WTC11 (cell line): Measurements from ENCODE around the gene HDAC10.

Experiments
- CREB1 ChIP-seq: sonication (generic); formaldehyde crosslinking; IDR thresholded peaks from 2 replicates; pipeline ENCODE4 v1.8.0; 2023; ENCODE audit warnings: mild to moderate bottlenecking, missing genetic modification reagents
- CTCF ChIP-seq: fragments of 200-600 bp; IDR thresholded peaks from 2 replicates; pipeline ENCODE4 v1.8.0; 2022; ENCODE audit warnings: antibody characterized with exemption
- ESRRA ChIP-seq: sonication (generic); formaldehyde crosslinking; IDR thresholded peaks from 2 replicates; pipeline ENCODE4 v1.8.1; 2022; ENCODE audit warnings: mild to moderate bottlenecking, missing genetic modification reagents, borderline replicate concordance
- IRF1 ChIP-seq: sonication (generic); formaldehyde crosslinking; IDR thresholded peaks from 2 replicates; pipeline ENCODE4 v1.8.0; 2023; ENCODE audit warnings: missing genetic modification reagents
- JUN ChIP-seq: sonication (generic); formaldehyde crosslinking; IDR thresholded peaks from 2 replicates; pipeline ENCODE4 v1.8.0; 2023; ENCODE audit warnings: mild to moderate bottlenecking, missing genetic modification reagents
- MYBL2 ChIP-seq: sonication (generic); formaldehyde crosslinking; IDR thresholded peaks from 2 replicates; pipeline ENCODE4 v1.8.1; 2023; ENCODE audit warnings: mild to moderate bottlenecking, moderate library complexity, missing genetic modification reagents
- NR2C2 ChIP-seq: sonication (generic); formaldehyde crosslinking; IDR thresholded peaks from 2 replicates; pipeline ENCODE4 v1.8.0; 2022; ENCODE audit warnings: mild to moderate bottlenecking, missing genetic modification reagents
- SMAD4 ChIP-seq: sonication (generic); formaldehyde crosslinking; IDR thresholded peaks from 2 replicates; pipeline ENCODE4 v1.8.0; 2022; ENCODE audit warnings: mild to moderate bottlenecking, missing genetic modification reagents
- ZNF138 ChIP-seq: sonication (generic); formaldehyde crosslinking; conservative IDR thresholded peaks from 2 replicates; pipeline ENCODE4 v1.8.1; 2022; ENCODE audit warnings: mild to moderate bottlenecking, moderate library complexity, missing genetic modification reagents
- ZSCAN18 ChIP-seq: fragments of 250-450 bp; sonication (Bioruptor Pico); IDR thresholded peaks from 2 replicates; pipeline ENCODE4 v2.1.2; 2022; ENCODE audit warnings: mild to moderate bottlenecking, moderate library complexity
- TF ChIP-seq, protein P1 (sequence below): sonication (generic); formaldehyde crosslinking; IDR thresholded peaks from 2 replicates; pipeline ENCODE4 v1.8.0; 2022; ENCODE audit warnings: mild to moderate bottlenecking, missing genetic modification reagents

DNA sequence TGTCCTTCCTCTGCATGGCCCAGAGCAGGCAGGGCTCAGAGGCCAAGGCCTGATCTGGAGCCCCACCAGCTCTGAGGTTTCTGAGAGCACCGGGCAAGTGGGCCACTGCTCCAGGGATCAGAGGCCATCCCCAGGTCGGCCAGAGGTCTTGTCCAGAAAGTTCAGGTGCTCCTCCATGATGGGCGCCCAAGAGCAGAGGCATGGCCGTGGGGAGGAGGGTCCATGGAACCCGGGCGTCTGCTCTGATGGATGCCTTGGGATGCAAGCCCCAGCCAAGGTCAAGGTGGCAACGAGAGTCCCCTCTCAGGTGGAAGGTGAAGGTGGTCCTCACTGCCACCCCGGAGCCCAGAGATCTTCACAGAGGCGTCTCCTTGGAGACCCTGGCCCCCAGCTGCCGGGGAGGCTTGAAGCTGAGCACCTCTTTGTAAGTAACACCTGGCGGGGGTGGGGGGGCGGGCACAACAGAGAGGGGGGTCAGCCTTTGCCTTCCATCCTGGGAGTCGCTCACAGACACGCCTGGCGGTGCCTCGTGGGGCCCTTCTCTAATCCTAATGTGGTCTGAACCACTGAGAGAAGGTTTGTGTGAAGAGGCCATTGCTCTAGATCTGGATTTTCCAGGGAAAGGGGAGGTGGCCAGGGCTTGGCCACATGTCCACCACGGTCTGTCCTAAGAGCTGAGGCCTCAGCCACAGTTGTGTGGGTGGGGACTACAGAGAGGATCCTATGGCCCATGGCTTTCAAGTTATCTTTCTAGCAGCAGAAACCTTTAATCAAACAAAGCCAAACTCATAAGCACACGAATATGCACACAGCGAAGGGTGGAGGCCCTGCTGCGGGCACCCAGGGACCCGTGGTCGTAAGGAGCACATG is 2.2 kb upstream of the HDAC10 start:
- TF ChIP-seq CTCF (no peak), ZSCAN18 (CRISPR knock-in tag) (no peak), ZNF138 (no peak), MYBL2 (CRISPR knock-in tag) (no peak), IRF1 (no peak), SMAD4 (CRISPR knock-in tag) (no peak), CREB1 (CRISPR knock-in tag) (no peak), ESRRA (CRISPR knock-in tag) (no peak), NR2C2 (CRISPR knock-in tag) (no peak), JUN (no peak)
- TF ChIP-seq, protein P1, sequence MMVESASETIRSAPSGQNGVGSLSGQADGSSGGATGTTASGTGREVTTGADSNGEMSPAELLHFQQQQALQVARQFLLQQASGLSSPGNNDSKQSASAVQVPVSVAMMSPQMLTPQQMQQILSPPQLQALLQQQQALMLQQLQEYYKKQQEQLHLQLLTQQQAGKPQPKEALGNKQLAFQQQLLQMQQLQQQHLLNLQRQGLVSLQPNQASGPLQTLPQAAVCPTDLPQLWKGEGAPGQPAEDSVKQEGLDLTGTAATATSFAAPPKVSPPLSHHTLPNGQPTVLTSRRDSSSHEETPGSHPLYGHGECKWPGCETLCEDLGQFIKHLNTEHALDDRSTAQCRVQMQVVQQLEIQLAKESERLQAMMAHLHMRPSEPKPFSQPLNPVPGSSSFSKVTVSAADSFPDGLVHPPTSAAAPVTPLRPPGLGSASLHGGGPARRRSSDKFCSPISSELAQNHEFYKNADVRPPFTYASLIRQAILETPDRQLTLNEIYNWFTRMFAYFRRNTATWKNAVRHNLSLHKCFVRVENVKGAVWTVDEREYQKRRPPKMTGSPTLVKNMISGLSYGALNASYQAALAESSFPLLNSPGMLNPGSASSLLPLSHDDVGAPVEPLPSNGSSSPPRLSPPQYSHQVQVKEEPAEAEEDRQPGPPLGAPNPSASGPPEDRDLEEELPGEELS (CRISPR knock-in tag): no peak
